Body of pancreas (tissue), 4 donors: ENCODE results near the gene ELL2.
"Not testable (repeated sequence)": the region's sequence is repeated elsewhere in the genome, so short reads cannot be mapped to it uniquely, and the experiment has no call there.

Experiments
- POLR2A ChIP-seq, 3 donors: fragments of 450-650 bp; IDR thresholded peaks; one replicate each; pipeline ENCODE4 v1.6.1; 2016; ENCODE audit warnings: antibody characterized with exemption in 3 of 3, mild to moderate bottlenecking in 2 of 3
- TF ChIP-seq, protein P1 (sequence below), 7 experiments: fragments of 450-650 bp in 4 of 7; fragments of 200-600 bp in 3 of 7; sonication (generic) in 3 of 7; IDR thresholded peaks; one replicate each; pipeline ENCODE4 v1.5.1; 2016 to 2019; ENCODE audit warnings: antibody characterized with exemption in 7 of 7

DNA sequence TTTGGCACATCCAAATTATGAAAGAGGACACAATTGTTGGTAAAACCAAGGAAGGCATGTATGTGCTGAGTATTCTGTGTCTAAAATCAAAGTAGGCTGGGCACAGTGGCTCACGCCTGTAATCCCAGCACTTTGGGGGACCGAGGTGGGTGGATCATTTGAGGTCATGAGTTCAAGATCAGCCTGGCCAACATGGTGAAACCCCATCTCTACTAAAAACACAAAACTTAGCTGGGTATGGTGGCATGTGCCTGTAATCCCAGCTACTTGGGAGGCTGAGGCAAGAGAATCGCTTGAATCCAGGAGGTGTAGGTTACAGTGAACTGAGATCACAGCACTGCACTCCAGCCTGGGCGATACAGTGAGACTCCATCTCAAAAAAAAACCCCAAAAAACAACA lies 124.7 kb downstream of the ELL2 start:
- TF ChIP-seq, protein P1, sequence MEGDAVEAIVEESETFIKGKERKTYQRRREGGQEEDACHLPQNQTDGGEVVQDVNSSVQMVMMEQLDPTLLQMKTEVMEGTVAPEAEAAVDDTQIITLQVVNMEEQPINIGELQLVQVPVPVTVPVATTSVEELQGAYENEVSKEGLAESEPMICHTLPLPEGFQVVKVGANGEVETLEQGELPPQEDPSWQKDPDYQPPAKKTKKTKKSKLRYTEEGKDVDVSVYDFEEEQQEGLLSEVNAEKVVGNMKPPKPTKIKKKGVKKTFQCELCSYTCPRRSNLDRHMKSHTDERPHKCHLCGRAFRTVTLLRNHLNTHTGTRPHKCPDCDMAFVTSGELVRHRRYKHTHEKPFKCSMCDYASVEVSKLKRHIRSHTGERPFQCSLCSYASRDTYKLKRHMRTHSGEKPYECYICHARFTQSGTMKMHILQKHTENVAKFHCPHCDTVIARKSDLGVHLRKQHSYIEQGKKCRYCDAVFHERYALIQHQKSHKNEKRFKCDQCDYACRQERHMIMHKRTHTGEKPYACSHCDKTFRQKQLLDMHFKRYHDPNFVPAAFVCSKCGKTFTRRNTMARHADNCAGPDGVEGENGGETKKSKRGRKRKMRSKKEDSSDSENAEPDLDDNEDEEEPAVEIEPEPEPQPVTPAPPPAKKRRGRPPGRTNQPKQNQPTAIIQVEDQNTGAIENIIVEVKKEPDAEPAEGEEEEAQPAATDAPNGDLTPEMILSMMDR (IDR thresholded peaks at IDR 0.05) = not testable (repeated sequence)
- TF ChIP-seq POLR2A (IDR thresholded peaks at IDR 0.05) = not testable (repeated sequence)
